Hepatocyte (in vitro differentiated cells): ENCODE measurements around the gene SHH. TPM values are rescaled to one million over a fixed set of nuclear protein-coding genes. Genes with fewer than 3 reads are reported as not detected.

Source experiments
- DNase-seq: peaks from one replicate; pipeline ENCODE4 v3.0.0-alpha.2; 2016; ENCODE audit warnings: low spot score
- H2AFZ ChIP-seq: fragments of 200-600 bp; sonication (generic); 2 replicates; pipeline ENCODE4 v1.6.0; 2016; ENCODE audit warnings: antibody characterized with exemption, mild to moderate bottlenecking
- H3K27ac ChIP-seq: fragments of 200-600 bp; sonication (generic); 2 replicates; pipeline ENCODE4 v1.5.1; 2016; ENCODE audit warnings: mild to moderate bottlenecking
- H3K27me3 ChIP-seq: fragments of 200-600 bp; sonication (generic); 2 replicates; pipeline ENCODE4 v1.6.1; 2016
- H3K36me3 ChIP-seq: fragments of 200-600 bp; sonication (generic); replicated peaks from 2 replicates; pipeline ENCODE4 v1.5.1; 2016; ENCODE audit warnings: low read depth; ENCODE audit not compliant: insufficient read depth
- H3K4me1 ChIP-seq: fragments of 200-600 bp; sonication (generic); 2 replicates; pipeline ENCODE4 v1.5.1; 2016; ENCODE audit warnings: mild to moderate bottlenecking, moderate library complexity; ENCODE audit not compliant: insufficient read depth
- H3K4me2 ChIP-seq: fragments of 200-600 bp; sonication (generic); 2 replicates; pipeline ENCODE4 v1.6.0; 2016
- H3K4me3 ChIP-seq: fragments of 200-600 bp; sonication (generic); 2 replicates; pipeline ENCODE4 v1.5.1; 2016; ENCODE audit warnings: mild to moderate bottlenecking
- H3K79me2 ChIP-seq: fragments of 200-600 bp; sonication (generic); 2 replicates; pipeline ENCODE4 v1.6.0; 2017; ENCODE audit warnings: mild to moderate bottlenecking
- H3K9me2 ChIP-seq: fragments of 200-600 bp; sonication (generic); replicated peaks from 2 replicates; pipeline ENCODE4 v1.6.0; 2017; ENCODE audit warnings: mild to moderate bottlenecking; ENCODE audit not compliant: insufficient read depth
- H3K9me3 ChIP-seq: fragments of 200-600 bp; sonication (generic); 2 replicates; pipeline ENCODE4 v1.5.1; 2016; ENCODE audit warnings: low read depth, mild to moderate bottlenecking
- H4K20me1 ChIP-seq: fragments of 200-600 bp; sonication (generic); 2 replicates; pipeline ENCODE4 v1.6.0; 2016; ENCODE audit warnings: mild to moderate bottlenecking; ENCODE audit not compliant: insufficient read depth, poor library complexity, severe bottlenecking
- EZH2 ChIP-seq: fragments of 200-600 bp; sonication (generic); IDR thresholded peaks from 2 replicates; pipeline ENCODE4 v1.6.1; 2016; ENCODE audit warnings: antibody characterized with exemption, mild to moderate bottlenecking, borderline replicate concordance
- EZH2phosphoT487 ChIP-seq: fragments of 200-600 bp; sonication (generic); IDR thresholded peaks from one replicate; pipeline ENCODE4 v1.6.1; 2018; ENCODE audit warnings: antibody characterized with exemption, mild to moderate bottlenecking, low read depth, moderate library complexity; ENCODE audit not compliant: unreplicated experiment, severe bottlenecking
- WGBS: methylation state at CpG from one replicate; pipeline ENCODE4 v1.1.6; 2016; ENCODE audit warnings: low lambda C conversion rate; ENCODE audit errors: missing lambda C conversion rate; 5-methylcytosine and 5-hydroxymethylcytosine counted together
- polyA plus RNA-seq: library from polyadenylated mRNA; unstranded; fragments of >200 nt; fragmentation: Nextera tagmentation; extraction: Ambion mirVana; gene quantifications from 2 replicates; pipeline ENCODE4 v1.2.1, GENCODE V29; 2016
- total RNA-seq: library from RNA; depleted of rRNA; stranded (reverse); fragments of >200 nt; gene quantifications from 2 replicates; pipeline ENCODE4 v1.2.3, GENCODE V29; 2014
- TF ChIP-seq, protein P1 (sequence below): fragments of 200-600 bp; sonication (generic); IDR thresholded peaks from 2 replicates; pipeline ENCODE4 v1.5.1; 2016; ENCODE audit warnings: antibody characterized with exemption, mild to moderate bottlenecking; ENCODE audit not compliant: poor library complexity

The SHH gene
- total and polyA plus RNA-seq, 2 experiments from 2014 or later = 12.1 to 21.2 TPM

- Histone ChIP-seq H3K9me3 (no peaks in the 10 kb centered on the region), H3K4me2 (no peak overlapping the region), H3K4me3 (no peak overlapping the region), H3K27me3 (no peaks in the 10 kb centered on the region), H2AFZ (no peak overlapping the region), H4K20me1 (no peaks in the 10 kb centered on the region), H3K4me1 (no peaks in the 10 kb centered on the region), H3K79me2 (no peaks in the 10 kb centered on the region), H3K9me2 (no peaks in the 10 kb centered on the region), H3K36me3 (no peaks in the 10 kb centered on the region), H3K27ac (no peak overlapping the region)
- no peak for DNase-seq
- no peak for TF ChIP-seq EZH2
- no peak for TF ChIP-seq EZH2phosphoT487
- TF ChIP-seq, protein P1, sequence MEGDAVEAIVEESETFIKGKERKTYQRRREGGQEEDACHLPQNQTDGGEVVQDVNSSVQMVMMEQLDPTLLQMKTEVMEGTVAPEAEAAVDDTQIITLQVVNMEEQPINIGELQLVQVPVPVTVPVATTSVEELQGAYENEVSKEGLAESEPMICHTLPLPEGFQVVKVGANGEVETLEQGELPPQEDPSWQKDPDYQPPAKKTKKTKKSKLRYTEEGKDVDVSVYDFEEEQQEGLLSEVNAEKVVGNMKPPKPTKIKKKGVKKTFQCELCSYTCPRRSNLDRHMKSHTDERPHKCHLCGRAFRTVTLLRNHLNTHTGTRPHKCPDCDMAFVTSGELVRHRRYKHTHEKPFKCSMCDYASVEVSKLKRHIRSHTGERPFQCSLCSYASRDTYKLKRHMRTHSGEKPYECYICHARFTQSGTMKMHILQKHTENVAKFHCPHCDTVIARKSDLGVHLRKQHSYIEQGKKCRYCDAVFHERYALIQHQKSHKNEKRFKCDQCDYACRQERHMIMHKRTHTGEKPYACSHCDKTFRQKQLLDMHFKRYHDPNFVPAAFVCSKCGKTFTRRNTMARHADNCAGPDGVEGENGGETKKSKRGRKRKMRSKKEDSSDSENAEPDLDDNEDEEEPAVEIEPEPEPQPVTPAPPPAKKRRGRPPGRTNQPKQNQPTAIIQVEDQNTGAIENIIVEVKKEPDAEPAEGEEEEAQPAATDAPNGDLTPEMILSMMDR = no peak
- 83% methylated on average over 19 of the region's 19 CpGs for WGBS
Observed at GRCh38 chr7:155791214-155791737, 21.0 kb downstream of the SHH start.

GRCh38 chr7:155790666-155791065, 21.6 kb downstream of the SHH start:
- H3K4me3 ChIP-seq = no peak overlapping the region
- no peaks in the 10 kb centered on the region for H3K9me3 ChIP-seq
- H2AFZ ChIP-seq = no peak overlapping the region
- 55% methylated on average over 8 of the region's 8 CpGs for WGBS
- H4K20me1 ChIP-seq = no peaks in the 10 kb centered on the region
- no peaks in the 10 kb centered on the region for H3K79me2 ChIP-seq
- no peak for TF ChIP-seq EZH2phosphoT487
- TF ChIP-seq, protein P1 = no peak
- no peak for TF ChIP-seq EZH2
- H3K27me3 ChIP-seq = no peaks in the 10 kb centered on the region
- H3K4me1 ChIP-seq = no peaks in the 10 kb centered on the region
- H3K4me2 ChIP-seq = no peak overlapping the region
- no peaks in the 10 kb centered on the region for H3K36me3 ChIP-seq
- no peak overlapping the region for H3K27ac ChIP-seq
- DNase-seq = no peak
- H3K9me2 ChIP-seq = no peaks in the 10 kb centered on the region

- 90% methylated on average over 29 of the region's 29 CpGs for WGBS
- DNase-seq = no peak
- no peaks in the 10 kb centered on the region for H3K9me2 ChIP-seq
Observed at GRCh38 chr7:155789001-155789725, 23.1 kb downstream of the SHH start.

More at GRCh38 chr7:155789001-155789725, 23.1 kb downstream of the SHH start:
- Histone ChIP-seq H3K79me2 (no peaks in the 10 kb centered on the region), H3K27ac (no peak overlapping the region), H3K9me3 (no peaks in the 10 kb centered on the region), H3K4me3 (no peak overlapping the region), H4K20me1 (no peaks in the 10 kb centered on the region), H3K4me1 (no peaks in the 10 kb centered on the region), H3K27me3 (no peaks in the 10 kb centered on the region), H2AFZ (no peak overlapping the region), H3K4me2 (no peak overlapping the region), H3K36me3 (no peaks in the 10 kb centered on the region)
- TF ChIP-seq EZH2phosphoT487 (no peak), EZH2 (no peak)
- TF ChIP-seq, protein P1 = no peak
